Measurements from ENCODE around the gene KCNJ16.

- no peak for TF ChIP-seq CTCF (IDR thresholded peaks at IDR 0.05)
- TF ChIP-seq POLR2A (IDR thresholded peaks at IDR 0.05), result no peak
Observed at GRCh38 chr17:70028397-70028796, 46.6 kb upstream of the KCNJ16 start.
